ENCODE data around the gene CCDC78. TPM values are rescaled to one million over a fixed set of nuclear protein-coding genes. Genes with fewer than 3 reads are reported as not detected.
A peak's percentile ranks its signal among the peaks of the same experiment; 100 is the strongest.

CCDC78 gene
- total and polyA plus RNA-seq, 2 donors (not counting 3 experiments of a cell fraction or from before 2014, with no cell fraction given): 0.50 to 1.3 TPM

- ChIA-PET POLR2A (interaction anchor here (0.6 kb wide), 1 partner anchor 363 kb away, joined by 6 read pairs; no protein-coding TSS in a partner anchor), CTCF (interaction anchor here (1.3 kb wide), 1 partner anchor 10 kb away, joined by 5 read pairs; the partner anchor contains the start of gene METRN)
- dilution Hi-C loops (cut with MboI; ENCODE audit: extremely low pct_ligation_motif_present, low sequenced_read_pairs): no loop called here
- no peaks in the 10 kb centered on the region for H3K9me1 ChIP-seq (replicated peaks; ENCODE audit: control insufficient read depth, extremely low read depth, insufficient read depth, low read length)
- no peaks in the 10 kb centered on the region for H3K36me3 ChIP-seq (ENCODE audit: control insufficient read depth in 2 of 2, extremely low read depth in 1 of 2, insufficient read depth in 2 of 2, low read length in 2 of 2)
- DNase-seq (ENCODE audit: low read depth, low spot score) (no peak), FAIRE-seq (no peak)
- no peak within 1 kb of the TSS for H3K4me3 ChIP-seq (replicated peaks in 1 of 3; ENCODE audit: insufficient read depth in 1 of 3, low read depth in 1 of 3, low read length in 3 of 3)
- H2AFZ ChIP-seq (ENCODE audit: low read depth, low read length): no peak within 1 kb of the TSS
- no TSS peak for BruUV-seq (replicated peaks)
- no peak within 1 kb of the TSS for H3K4me2 ChIP-seq (ENCODE audit: insufficient read depth, low read length)
- no peaks in the 10 kb centered on the region for H4K20me1 ChIP-seq (replicated peaks; ENCODE audit: control insufficient read depth, extremely low read depth, insufficient read depth, low read length)
- no peak for TF ChIP-seq CTCF (IDR thresholded peaks at IDR 0.05; ENCODE audit: extremely low read depth in 1 of 2, insufficient read depth in 1 of 2, low read depth in 1 of 2, low read length in 2 of 2)
- no peak for TF ChIP-seq JUN (IDR thresholded peaks at IDR 0.05; ENCODE audit: borderline replicate concordance, insufficient read depth, insufficient read length, low read depth)
- no peak for TF ChIP-seq POLR2A (IDR thresholded peaks at IDR 0.05; ENCODE audit: low read depth, low read length)
- no peak for TF ChIP-seq FOS (IDR thresholded peaks at IDR 0.05; ENCODE audit: borderline replicate concordance, insufficient read depth, low read length)
- no peak for TF ChIP-seq GATA2 (IDR thresholded peaks at IDR 0.05; ENCODE audit: insufficient read depth, insufficient read length, low read depth, low read length)
- peak; percentile 8 for TF ChIP-seq EZH2 (IDR thresholded peaks at IDR 0.05; ENCODE audit: borderline replicate concordance, low read depth, low read length, severe bottlenecking)
- TF ChIP-seq MAX (IDR thresholded peaks at IDR 0.05; ENCODE audit: insufficient read depth, insufficient read length): no peak
- no peak for TF ChIP-seq MYC (IDR thresholded peaks at IDR 0.05; ENCODE audit: low read depth, low read length)
- TF ChIP-seq POLR2AphosphoS5 (IDR thresholded peaks at IDR 0.05; ENCODE audit: insufficient read depth, low read depth, low read length): no peak
- H3K9ac ChIP-seq (replicated peaks; ENCODE audit: extremely low read depth, insufficient read depth, low read length): no peak within 1 kb of the TSS
- intact Hi-C loops (cut with micrococcal nuclease): no loop called here
- H3K27ac ChIP-seq (ENCODE audit: insufficient read depth, low read depth, low read length): no peak within 1 kb of the TSS
- no peaks in the 10 kb centered on the region for H3K4me1 ChIP-seq (ENCODE audit: control insufficient read depth, extremely low read depth, insufficient read depth, low read length)
- H3K27me3 ChIP-seq (ENCODE audit: control insufficient read depth in 2 of 2, insufficient read depth in 2 of 2, low read length in 2 of 2): peaks cover 38 to 39% of the 10 kb centered on the region in 2 experiments
- no peaks in the 10 kb centered on the region for H3K9me3 ChIP-seq (replicated peaks; ENCODE audit: control insufficient read depth, insufficient read depth, low read length)
- H3K79me2 ChIP-seq (ENCODE audit: control insufficient read depth, insufficient read depth, low read length): no peaks in the 10 kb centered on the region
Measured at GRCh38 chr16:705431-706188, 20.6 kb downstream of the CCDC78 start, which contains the start of gene FBXL16. TSS of gene FBXL16 (minus strand) at chr16:705801. CDS start at chr16:697405, 8,396 bp downstream.
